ENCODE results near the gene CNTROB.

Gene CNTROB

GRCh38 chr17:7931709-7932482 is at the start of gene CNTROB, which contains the start of gene TRAPPC1:
TSS of gene CNTROB (plus strand) at chr17:7932206. CDS start at chr17:7933080, 874 bp downstream.
TSS of gene TRAPPC1 (minus strand) at chr17:7931946. CDS start at chr17:7931829, 117 bp downstream.
- DNase-seq = peak; percentile 100

- DNase-seq = no peak
Observed at GRCh38 chr17:7882629-7883028, 49.4 kb upstream of the CNTROB start.

- DNase-seq = peak; percentile 74
Observed at GRCh38 chr17:7883781-7884386, 48.1 kb upstream of the CNTROB start.

GRCh38 chr17:7884581-7885366 is 47.2 kb upstream of the CNTROB start:
- peak; percentile 57 for DNase-seq

GRCh38 chr17:7885367-7886226 is 46.4 kb upstream of the CNTROB start:
- DNase-seq = peak; percentile 87

GRCh38 chr17:7886227-7887037 is 45.6 kb upstream of the CNTROB start:
- DNase-seq = peak; percentile 86

- no peak for DNase-seq
Observed at GRCh38 chr17:7887038-7887481, 44.9 kb upstream of the CNTROB start.

- DNase-seq = peak; percentile 99
Observed at GRCh38 chr17:7887482-7888183, 44.4 kb upstream of the CNTROB start.

GRCh38 chr17:7888184-7888920 is 43.7 kb upstream of the CNTROB start, which contains the start of gene CHD3:
TSS of gene CHD3 (plus strand) at chr17:7888789. CDS start at chr17:7889001, 212 bp downstream.
- DNase-seq = no peak

GRCh38 chr17:7889166-7889955 is 42.6 kb upstream of the CNTROB start:
- DNase-seq = peak; percentile 42

GRCh38 chr17:7893187-7893880 is 38.7 kb upstream of the CNTROB start:
- no peak for DNase-seq

GRCh38 chr17:7894226-7894625 is 37.8 kb upstream of the CNTROB start:
- no peak for DNase-seq

GRCh38 chr17:7894866-7895265 is 37.1 kb upstream of the CNTROB start:
- no peak for DNase-seq

- DNase-seq = no peak
Observed at GRCh38 chr17:7897090-7897489, 34.9 kb upstream of the CNTROB start.

GRCh38 chr17:7897773-7898172 is 34.2 kb upstream of the CNTROB start:
- peak; percentile 77 for DNase-seq

- DNase-seq = no peak
Observed at GRCh38 chr17:7903154-7904103, 28.6 kb upstream of the CNTROB start.

GRCh38 chr17:7909089-7909488 is 22.9 kb upstream of the CNTROB start:
- DNase-seq = no peak

Measured in OCI-M1 (cell line).